Measurements from ENCODE around the gene PYROXD2. TPM values are rescaled to one million over a fixed set of nuclear protein-coding genes. Genes with fewer than 3 reads are reported as not detected.

Gene PYROXD2
- total RNA-seq, 2 experiments from 2014 or later: 13.5 to 18.7 TPM

- Mint-ChIP-seq H3K27me3 (peaks cover 17% of the 10 kb centered on the region), H3K36me3 (ENCODE audit: low read depth) (no peaks in the 10 kb centered on the region), H3K4me3 (no peak overlapping the region), H3K9me3 (no peaks in the 10 kb centered on the region), H3K4me1 (peaks cover 18% of the 10 kb centered on the region), H3K27ac (no peak overlapping the region)
- no peak for DNase-seq
- ChIA-PET POLR2A (interaction anchor here (1.1 kb wide), 1 partner anchor 1093 kb away, joined by 3 read pairs; the partner anchor contains the start of gene GOT1), CTCF (no interaction called here)
Observed at GRCh38 chr10:98337484-98337883, 77.5 kb downstream of the PYROXD2 start.

Other genes starting within 250 kb of the PYROXD2 start
- not detected for gene LOXL4, start 147.0 kb downstream of the PYROXD2 start, total RNA-seq
- gene HPS1, start 31.8 kb upstream of the PYROXD2 start, total RNA-seq: 10 to 100 TPM; 85.4 to 88.3 TPM

Measured in activated CD4-positive, alpha-beta memory T cell treated with anti-CD3 and anti-CD28 coated beads, Interleukin-2, amount 10 ng/mL, durations not matched to agents 7 days and 5 days (primary cell).